ENCODE results near the gene RSPH9.

RSPH9 gene

GRCh38 chr6:43702171-43702533 is 57.3 kb downstream of the RSPH9 start:
- peaks cover 16% of the 10 kb centered on the region for H3F3A ChIP-seq (ENCODE audit: control insufficient read depth, insufficient read depth)
- no peak overlapping the region for H3K4me3 ChIP-seq (ENCODE audit: low read length)
- no peaks in the 10 kb centered on the region for H3K9me2 ChIP-seq (replicated peaks; ENCODE audit: control insufficient read depth, low read length)
- no peaks in the 10 kb centered on the region for H3K9me3 ChIP-seq (ENCODE audit: control insufficient read depth, insufficient read depth, low read length)
- peaks cover 64% of the 10 kb centered on the region for H3K27me3 ChIP-seq (ENCODE audit: control insufficient read depth, low read length)
- H3K79me2 ChIP-seq (ENCODE audit: control insufficient read depth, low read length): no peaks in the 10 kb centered on the region
- no peaks in the 10 kb centered on the region for H4K20me1 ChIP-seq (ENCODE audit: control insufficient read depth, insufficient read depth, low read depth, low read length)
- H3K27ac ChIP-seq (ENCODE audit: low read depth, low read length): no peak overlapping the region
- H3K4me2 ChIP-seq (ENCODE audit: low read length): peak overlapping the region; percentile 47; the same call in 1 of the 2 replicates
- H3K36me3 ChIP-seq (ENCODE audit: control insufficient read depth, low read length): no peaks in the 10 kb centered on the region
- TF ChIP-seq CTCF (IDR thresholded peaks at IDR 0.05; ENCODE audit: low read depth, low read length, poor library complexity, severe bottlenecking): no peak
- TF ChIP-seq EZH2phosphoT487 (IDR thresholded peaks at IDR 0.05; ENCODE audit: borderline replicate concordance, low read length): no peak
- peaks cover 52% of the 10 kb centered on the region for H3K4me1 ChIP-seq (ENCODE audit: control insufficient read depth, low read length)

GRCh38 chr6:43702534-43703440 is 58.0 kb downstream of the RSPH9 start:
- peaks cover 58% of the 10 kb centered on the region for H3K4me1 ChIP-seq (ENCODE audit: control insufficient read depth, low read length)
- H3K79me2 ChIP-seq (ENCODE audit: control insufficient read depth, low read length): no peaks in the 10 kb centered on the region
- H3K9me2 ChIP-seq (replicated peaks; ENCODE audit: control insufficient read depth, low read length): no peaks in the 10 kb centered on the region
- peak overlapping the region; percentile 32 for H3K4me3 ChIP-seq (ENCODE audit: low read length)
- no peaks in the 10 kb centered on the region for H3K9me3 ChIP-seq (ENCODE audit: control insufficient read depth, insufficient read depth, low read length)
- H3K27ac ChIP-seq (ENCODE audit: low read depth, low read length): no peak overlapping the region
- peaks cover 16% of the 10 kb centered on the region for H3F3A ChIP-seq (ENCODE audit: control insufficient read depth, insufficient read depth)
- peak overlapping the region; percentile 50 for H3K4me2 ChIP-seq (ENCODE audit: low read length)
- no peaks in the 10 kb centered on the region for H3K36me3 ChIP-seq (ENCODE audit: control insufficient read depth, low read length)
- no peaks in the 10 kb centered on the region for H4K20me1 ChIP-seq (ENCODE audit: control insufficient read depth, insufficient read depth, low read depth, low read length)
- peaks cover 67% of the 10 kb centered on the region for H3K27me3 ChIP-seq (ENCODE audit: control insufficient read depth, low read length)
- TF ChIP-seq EZH2phosphoT487 (IDR thresholded peaks at IDR 0.05; ENCODE audit: borderline replicate concordance, low read length): no peak
- no peak for TF ChIP-seq CTCF (IDR thresholded peaks at IDR 0.05; ENCODE audit: low read depth, low read length, poor library complexity, severe bottlenecking)

- Histone ChIP-seq H3K9me2 (replicated peaks; ENCODE audit: control insufficient read depth, low read length) (no peaks in the 10 kb centered on the region), H3K9me3 (ENCODE audit: control insufficient read depth, insufficient read depth, low read length) (no peaks in the 10 kb centered on the region), H3K79me2 (ENCODE audit: control insufficient read depth, low read length) (no peaks in the 10 kb centered on the region), H4K20me1 (ENCODE audit: control insufficient read depth, insufficient read depth, low read depth, low read length) (no peaks in the 10 kb centered on the region), H3K27me3 (ENCODE audit: control insufficient read depth, low read length) (peaks cover 61% of the 10 kb centered on the region), H3K36me3 (ENCODE audit: control insufficient read depth, low read length) (no peaks in the 10 kb centered on the region), H3F3A (ENCODE audit: control insufficient read depth, insufficient read depth) (peaks cover 16% of the 10 kb centered on the region), H3K4me2 (ENCODE audit: low read length) (peak overlapping the region; percentile 29), H3K4me1 (ENCODE audit: control insufficient read depth, low read length) (peaks cover 60% of the 10 kb centered on the region), H3K27ac (ENCODE audit: low read depth, low read length) (no peak overlapping the region), H3K4me3 (ENCODE audit: low read length) (no peak overlapping the region)
- no peak for TF ChIP-seq CTCF (IDR thresholded peaks at IDR 0.05; ENCODE audit: low read depth, low read length, poor library complexity, severe bottlenecking)
- TF ChIP-seq EZH2phosphoT487 (IDR thresholded peaks at IDR 0.05; ENCODE audit: borderline replicate concordance, low read length): no peak
Measured at GRCh38 chr6:43703512-43704429, 58.9 kb downstream of the RSPH9 start.

Data from DOHH2 (cell line).